SK-N-MC (cell line): ENCODE data around the gene SHISA8.

ENCODE experiments used
- EZH2 ChIP-seq: fragments of 200-600 bp; sonication (generic); IDR thresholded peaks from one replicate; pipeline ENCODE4 v1.6.1; 2017; ENCODE audit warnings: antibody characterized with exemption
- POLR2AphosphoS5 ChIP-seq: IDR thresholded peaks from 2 replicates; pipeline ENCODE4 v1.6.1; 2012; ENCODE audit warnings: mild to moderate bottlenecking, low read depth, low read length, borderline replicate concordance

DNA sequence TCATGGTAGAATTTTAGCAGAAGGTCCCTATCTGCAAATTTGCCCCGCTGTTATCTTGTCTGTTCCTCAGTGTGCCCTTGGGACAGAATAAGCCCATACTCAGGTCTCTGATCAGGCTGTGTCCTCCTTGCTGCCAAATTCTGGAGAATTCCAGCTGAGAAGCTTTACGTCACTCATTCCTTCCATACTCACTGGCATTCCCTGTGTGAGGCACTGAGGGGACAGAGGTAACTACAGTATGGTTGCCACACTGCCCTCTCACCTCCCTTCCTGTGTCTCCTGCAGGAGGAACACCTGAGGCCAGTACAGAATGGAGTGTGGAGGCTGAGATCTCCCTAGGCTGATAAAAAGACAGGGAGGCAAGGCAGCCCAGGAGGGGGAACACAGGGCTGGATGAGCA lies 31.5 kb downstream of the SHISA8 start:
- TF ChIP-seq POLR2AphosphoS5, result no peak
- no peak for TF ChIP-seq EZH2
